HEK293 (cell line): ENCODE data around the gene APBB2.

Source experiments
- CTCF ChIA-PET: fragments of 350-600 bp; formaldehyde crosslinking; extraction: SDS; loops from one replicate; lab custom pipeline; 2021; ENCODE audit warnings: antibody characterized with exemption; lab: Yijun Ruan, JAX
- POLR2A ChIA-PET: fragments of 300-600 bp; formaldehyde crosslinking; extraction: SDS; loops from one replicate; lab custom pipeline; 2020; ENCODE audit warnings: antibody characterized with exemption, inconsistent platforms; lab: Yijun Ruan, JAX
- H3K27ac ChIP-seq: fragments of 200-500 bp; sonication (Bioruptor generic); 2 replicates; pipeline ENCODE4 v1.5.1; 2014; ENCODE audit warnings: low read depth, low read length, control low read depth, inconsistent platforms; ENCODE audit errors: extremely low read depth
- H3K36me3 ChIP-seq, 2 experiments: fragments of 200-500 bp in 1 of 2; sonication (Bioruptor generic) in 1 of 2; 1 replicate in 1 of 2; 2 replicates in 1 of 2; pipeline ENCODE4 v1.5.1; 2014 to 2017; ENCODE audit warnings: inconsistent platforms in 2 of 2, low read length in 2 of 2; ENCODE audit not compliant: control insufficient read depth in 2 of 2, insufficient read depth in 1 of 2
- H3K4me1 ChIP-seq: fragments of 200-500 bp; sonication (Bioruptor generic); 2 replicates; pipeline ENCODE4 v1.5.1; 2014; ENCODE audit warnings: mild to moderate bottlenecking, low read length, inconsistent platforms; ENCODE audit not compliant: control insufficient read depth, insufficient read depth
- H3K4me3 ChIP-seq: 2 replicates; pipeline ENCODE4 v1.5.1; 2011; ENCODE audit warnings: low read depth, mild to moderate bottlenecking, control low read depth, low read length, moderate library complexity
- H3K9me3 ChIP-seq: fragments of 200-500 bp; sonication (Bioruptor generic); 2 replicates; pipeline ENCODE4 v1.5.1; 2014; ENCODE audit warnings: low read depth, low read length, inconsistent platforms; ENCODE audit not compliant: control insufficient read depth, insufficient read depth
- MZF1 ChIP-seq: fragments of 450-650 bp; formaldehyde crosslinking; IDR thresholded peaks from 2 replicates; pipeline ENCODE4 v1.5.1; 2017; ENCODE audit warnings: missing biosample characterization, missing genetic modification characterization, borderline replicate concordance
- REPIN1 ChIP-seq: fragments of 450-650 bp; formaldehyde crosslinking; IDR thresholded peaks from 2 replicates; pipeline ENCODE4 v1.5.1; 2017; ENCODE audit warnings: missing biosample characterization, missing genetic modification characterization, low read depth
- TCF7L2 ChIP-seq: IDR thresholded peaks from 2 replicates; pipeline ENCODE4 v1.6.1; 2011; ENCODE audit warnings: low read depth, mild to moderate bottlenecking, inconsistent platforms, low read length, moderate library complexity, borderline replicate concordance
- TRIM28 ChIP-seq: IDR thresholded peaks from 2 replicates; pipeline ENCODE4 v1.6.1; 2011; ENCODE audit warnings: low read length, control low read depth, borderline replicate concordance
- ZBTB1 ChIP-seq: fragments of 450-650 bp; formaldehyde crosslinking; IDR thresholded peaks from 2 replicates; pipeline ENCODE4 v1.5.1; 2016; ENCODE audit warnings: missing biosample characterization, missing genetic modification characterization
- ZBTB44 ChIP-seq: fragments of 450-650 bp; IDR thresholded peaks from 2 replicates; pipeline ENCODE4 v1.5.1; 2018; ENCODE audit warnings: missing biosample characterization, mild to moderate bottlenecking, missing genetic modification characterization
- ZBTB7A ChIP-seq: fragments of 450-650 bp; formaldehyde crosslinking; IDR thresholded peaks from 2 replicates; pipeline ENCODE4 v1.5.1; 2016; ENCODE audit warnings: low read depth, missing biosample characterization, missing genetic modification characterization
- ZEB2 ChIP-seq: fragments of 450-650 bp; formaldehyde crosslinking; IDR thresholded peaks from 2 replicates; pipeline ENCODE4 v1.5.1; 2016; ENCODE audit warnings: missing biosample characterization, missing genetic modification characterization
- ZNF112 ChIP-seq: fragments of 450-650 bp; formaldehyde crosslinking; IDR thresholded peaks from 2 replicates; pipeline ENCODE4 v1.5.0; 2017; ENCODE audit warnings: missing biosample characterization, missing genetic modification characterization
- ZNF138 ChIP-seq: fragments of 450-650 bp; formaldehyde crosslinking; IDR thresholded peaks from 2 replicates; pipeline ENCODE4 v1.5.1; 2016; ENCODE audit warnings: missing biosample characterization, missing genetic modification characterization, borderline replicate concordance
- ZNF157 ChIP-seq: fragments of 450-650 bp; formaldehyde crosslinking; IDR thresholded peaks from 2 replicates; pipeline ENCODE4 v1.5.1; 2016; ENCODE audit warnings: missing biosample characterization, missing genetic modification characterization
- ZNF366 ChIP-seq: fragments of 450-650 bp; formaldehyde crosslinking; conservative IDR thresholded peaks from 2 replicates; pipeline ENCODE4 v1.5.1; 2016; ENCODE audit warnings: missing biosample characterization, missing genetic modification characterization
- ZNF501 ChIP-seq: fragments of 450-650 bp; formaldehyde crosslinking; IDR thresholded peaks from 2 replicates; pipeline ENCODE4 v1.5.1; 2016; ENCODE audit warnings: missing biosample characterization, missing genetic modification characterization
- ZNF510 ChIP-seq: fragments of 450-650 bp; formaldehyde crosslinking; IDR thresholded peaks from 2 replicates; pipeline ENCODE4 v1.5.1; 2018; ENCODE audit warnings: mild to moderate bottlenecking, missing genetic modification characterization, missing biosample characterization; ENCODE audit not compliant: insufficient replicate concordance
- ZNF600 ChIP-seq: fragments of 450-650 bp; formaldehyde crosslinking; IDR thresholded peaks from 2 replicates; pipeline ENCODE4 v1.5.1; 2016; ENCODE audit warnings: missing biosample characterization, missing genetic modification characterization
- ZNF645 ChIP-seq: fragments of 450-650 bp; formaldehyde crosslinking; IDR thresholded peaks from 2 replicates; pipeline ENCODE4; 2016; ENCODE audit warnings: missing biosample characterization, missing genetic modification characterization
- ZNF76 ChIP-seq: fragments of 450-650 bp; formaldehyde crosslinking; IDR thresholded peaks from 2 replicates; pipeline ENCODE4; 2016; ENCODE audit warnings: low read depth, missing biosample characterization, missing genetic modification characterization, borderline replicate concordance
- TF ChIP-seq, protein P1 (sequence below): fragments of 450-650 bp; formaldehyde crosslinking; IDR thresholded peaks from 2 replicates; pipeline ENCODE4 v1.5.1; 2016; ENCODE audit warnings: missing biosample characterization, missing genetic modification characterization
- TF ChIP-seq, protein P2 (sequence below): fragments of 450-650 bp; formaldehyde crosslinking; IDR thresholded peaks from 2 replicates; pipeline ENCODE4 v1.5.1; 2016; ENCODE audit warnings: missing biosample characterization, missing genetic modification characterization, borderline replicate concordance
- TF ChIP-seq, protein P3 (sequence below): fragments of 450-650 bp; formaldehyde crosslinking; IDR thresholded peaks from 2 replicates; pipeline ENCODE4 v1.5.0; 2017; ENCODE audit warnings: missing biosample characterization, missing genetic modification characterization, borderline replicate concordance
- TF ChIP-seq, protein P4 (sequence below): fragments of 450-650 bp; formaldehyde crosslinking; IDR thresholded peaks from 2 replicates; pipeline ENCODE4 v1.5.1; 2017; ENCODE audit warnings: missing biosample characterization, mild to moderate bottlenecking, missing genetic modification characterization, moderate library complexity

Gene APBB2

DNA sequence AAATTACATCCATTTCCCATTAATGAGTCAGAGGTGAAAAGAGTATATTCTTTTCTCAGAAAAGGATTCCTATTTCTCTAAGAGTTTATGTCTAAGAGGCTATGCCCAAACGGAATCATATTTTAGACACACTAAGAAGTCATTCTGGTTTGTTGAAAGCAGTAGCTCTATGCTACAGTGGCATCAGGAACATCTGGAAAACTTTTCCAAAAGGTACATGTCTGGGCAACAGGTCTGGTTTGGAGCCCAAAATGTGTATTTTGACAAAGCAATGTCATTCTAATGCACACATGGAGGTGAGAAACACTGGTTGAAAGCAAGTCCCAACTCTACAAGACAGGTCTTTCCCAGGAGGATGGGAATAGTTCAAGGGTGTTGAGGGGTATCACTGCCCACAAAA, 56.1 kb downstream of the APBB2 start:
- Histone ChIP-seq H3K4me3 (no peak overlapping the region), H3K4me1 (peaks cover 3% of the 10 kb centered on the region; the same call in 1 of the 2 replicates), H3K27ac (no peak overlapping the region), H3K36me3 (no peaks in the 10 kb centered on the region), H3K9me3 (no peaks in the 10 kb centered on the region)
- POLR2A ChIA-PET, result interaction anchor here (0.6 kb wide), 1 partner anchor 1732 kb away, joined by 3 read pairs; no protein-coding TSS in a partner anchor
- no peak for TF ChIP-seq ZBTB1 (tag by site-specific recombination)
- TF ChIP-seq, protein P1, sequence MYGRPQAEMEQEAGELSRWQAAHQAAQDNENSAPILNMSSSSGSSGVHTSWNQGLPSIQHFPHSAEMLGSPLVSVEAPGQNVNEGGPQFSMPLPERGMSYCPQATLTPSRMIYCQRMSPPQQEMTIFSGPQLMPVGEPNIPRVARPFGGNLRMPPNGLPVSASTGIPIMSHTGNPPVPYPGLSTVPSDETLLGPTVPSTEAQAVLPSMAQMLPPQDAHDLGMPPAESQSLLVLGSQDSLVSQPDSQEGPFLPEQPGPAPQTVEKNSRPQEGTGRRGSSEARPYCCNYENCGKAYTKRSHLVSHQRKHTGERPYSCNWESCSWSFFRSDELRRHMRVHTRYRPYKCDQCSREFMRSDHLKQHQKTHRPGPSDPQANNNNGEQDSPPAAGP (tag by site-specific recombination), result no peak
- TF ChIP-seq ZNF112 (tag by site-specific recombination), result no peak
- TF ChIP-seq ZEB2 (tag by site-specific recombination), result no peak
- no peak for TF ChIP-seq ZNF76 (tag by site-specific recombination)
- TF ChIP-seq, protein P2, sequence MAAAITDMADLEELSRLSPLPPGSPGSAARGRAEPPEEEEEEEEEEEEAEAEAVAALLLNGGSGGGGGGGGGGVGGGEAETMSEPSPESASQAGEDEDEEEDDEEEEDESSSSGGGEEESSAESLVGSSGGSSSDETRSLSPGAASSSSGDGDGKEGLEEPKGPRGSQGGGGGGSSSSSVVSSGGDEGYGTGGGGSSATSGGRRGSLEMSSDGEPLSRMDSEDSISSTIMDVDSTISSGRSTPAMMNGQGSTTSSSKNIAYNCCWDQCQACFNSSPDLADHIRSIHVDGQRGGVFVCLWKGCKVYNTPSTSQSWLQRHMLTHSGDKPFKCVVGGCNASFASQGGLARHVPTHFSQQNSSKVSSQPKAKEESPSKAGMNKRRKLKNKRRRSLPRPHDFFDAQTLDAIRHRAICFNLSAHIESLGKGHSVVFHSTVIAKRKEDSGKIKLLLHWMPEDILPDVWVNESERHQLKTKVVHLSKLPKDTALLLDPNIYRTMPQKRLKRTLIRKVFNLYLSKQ, result no peak
- TF ChIP-seq, protein P3, sequence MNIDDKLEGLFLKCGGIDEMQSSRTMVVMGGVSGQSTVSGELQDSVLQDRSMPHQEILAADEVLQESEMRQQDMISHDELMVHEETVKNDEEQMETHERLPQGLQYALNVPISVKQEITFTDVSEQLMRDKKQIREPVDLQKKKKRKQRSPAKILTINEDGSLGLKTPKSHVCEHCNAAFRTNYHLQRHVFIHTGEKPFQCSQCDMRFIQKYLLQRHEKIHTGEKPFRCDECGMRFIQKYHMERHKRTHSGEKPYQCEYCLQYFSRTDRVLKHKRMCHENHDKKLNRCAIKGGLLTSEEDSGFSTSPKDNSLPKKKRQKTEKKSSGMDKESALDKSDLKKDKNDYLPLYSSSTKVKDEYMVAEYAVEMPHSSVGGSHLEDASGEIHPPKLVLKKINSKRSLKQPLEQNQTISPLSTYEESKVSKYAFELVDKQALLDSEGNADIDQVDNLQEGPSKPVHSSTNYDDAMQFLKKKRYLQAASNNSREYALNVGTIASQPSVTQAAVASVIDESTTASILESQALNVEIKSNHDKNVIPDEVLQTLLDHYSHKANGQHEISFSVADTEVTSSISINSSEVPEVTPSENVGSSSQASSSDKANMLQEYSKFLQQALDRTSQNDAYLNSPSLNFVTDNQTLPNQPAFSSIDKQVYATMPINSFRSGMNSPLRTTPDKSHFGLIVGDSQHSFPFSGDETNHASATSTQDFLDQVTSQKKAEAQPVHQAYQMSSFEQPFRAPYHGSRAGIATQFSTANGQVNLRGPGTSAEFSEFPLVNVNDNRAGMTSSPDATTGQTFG (tag by site-specific recombination), result no peak
- CTCF ChIA-PET, result no interaction called here

GRCh38 chr4:41157009-41157408, 57.3 kb downstream of the APBB2 start:
- no peak for TF ChIP-seq TCF7L2
- 0 out of 2 replicates have a peak, but pooled peaks have one; percentile 41 for TF ChIP-seq MZF1 (tag by site-specific recombination)
- TF ChIP-seq ZBTB44, result peak; percentile 32; the same call in 1 of the 2 replicates
- no peak for TF ChIP-seq ZNF157 (tag by site-specific recombination)
- TF ChIP-seq, protein P4, sequence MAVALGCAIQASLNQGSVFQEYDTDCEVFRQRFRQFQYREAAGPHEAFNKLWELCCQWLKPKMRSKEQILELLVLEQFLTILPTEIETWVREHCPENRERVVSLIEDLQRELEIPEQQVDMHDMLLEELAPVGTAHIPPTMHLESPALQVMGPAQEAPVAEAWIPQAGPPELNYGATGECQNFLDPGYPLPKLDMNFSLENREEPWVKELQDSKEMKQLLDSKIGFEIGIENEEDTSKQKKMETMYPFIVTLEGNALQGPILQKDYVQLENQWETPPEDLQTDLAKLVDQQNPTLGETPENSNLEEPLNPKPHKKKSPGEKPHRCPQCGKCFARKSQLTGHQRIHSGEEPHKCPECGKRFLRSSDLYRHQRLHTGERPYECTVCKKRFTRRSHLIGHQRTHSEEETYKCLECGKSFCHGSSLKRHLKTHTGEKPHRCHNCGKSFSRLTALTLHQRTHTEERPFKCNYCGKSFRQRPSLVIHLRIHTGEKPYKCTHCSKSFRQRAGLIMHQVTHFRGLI (tag by site-specific recombination), result no peak
- Histone ChIP-seq H3K36me3 (no peaks in the 10 kb centered on the region), H3K9me3 (no peaks in the 10 kb centered on the region), H3K4me3 (no peak overlapping the region), H3K4me1 (peaks cover 3% of the 10 kb centered on the region; the same call in 1 of the 2 replicates), H3K27ac (no peak overlapping the region)
- CTCF ChIA-PET, result no interaction called here
- POLR2A ChIA-PET, result no interaction called here

- no peak overlapping the region for H3K4me3 ChIP-seq
- TF ChIP-seq ZBTB7A (tag by site-specific recombination) (no peak), ZNF501 (tag by site-specific recombination) (no peak), ZNF600 (tag by site-specific recombination) (no peak), ZNF366 (no peak), ZNF138 (tag by site-specific recombination) (no peak), TRIM28 (no peak), REPIN1 (no peak), ZNF510 (no peak), ZNF645 (tag by site-specific recombination) (no peak)
- ChIA-PET CTCF (no interaction called here), POLR2A (no interaction called here)
- H3K27ac ChIP-seq, result no peak overlapping the region
- H3K4me1 ChIP-seq, result peaks cover 3% of the 10 kb centered on the region; the same call in 1 of the 2 replicates
- no peaks in the 10 kb centered on the region for H3K9me3 ChIP-seq
- H3K36me3 ChIP-seq, result no peaks in the 10 kb centered on the region
Observed at GRCh38 chr4:41156574-41156973, 57.8 kb downstream of the APBB2 start.
